ENCODE data around the gene RUNX2. TPM values are rescaled to one million over a fixed set of nuclear protein-coding genes. Genes with fewer than 3 reads are reported as not detected.

The RUNX2 gene
- total RNA-seq, 4 donors from 2014 or later: 0.26 to 6.2 (median 2.1) TPM

GRCh38 chr6:45438849-45439406, 110.8 kb downstream of the RUNX2 start:
- Histone ChIP-seq H3K27ac (no peak overlapping the region), H3K9me3 (no peaks in the 10 kb centered on the region), H3K27me3 (no peaks in the 10 kb centered on the region), H3K4me1 (no peaks in the 10 kb centered on the region), H3K36me3 (no peaks in the 10 kb centered on the region), H3K4me3 (no peak overlapping the region)
- DNase-seq: no peak
- intact Hi-C loops (cut with DNase I; ENCODE audit: low total_unique reads): no loop called here
- no peak for TF ChIP-seq POLR2A (IDR thresholded peaks at IDR 0.05)
- TF ChIP-seq, protein P1, sequence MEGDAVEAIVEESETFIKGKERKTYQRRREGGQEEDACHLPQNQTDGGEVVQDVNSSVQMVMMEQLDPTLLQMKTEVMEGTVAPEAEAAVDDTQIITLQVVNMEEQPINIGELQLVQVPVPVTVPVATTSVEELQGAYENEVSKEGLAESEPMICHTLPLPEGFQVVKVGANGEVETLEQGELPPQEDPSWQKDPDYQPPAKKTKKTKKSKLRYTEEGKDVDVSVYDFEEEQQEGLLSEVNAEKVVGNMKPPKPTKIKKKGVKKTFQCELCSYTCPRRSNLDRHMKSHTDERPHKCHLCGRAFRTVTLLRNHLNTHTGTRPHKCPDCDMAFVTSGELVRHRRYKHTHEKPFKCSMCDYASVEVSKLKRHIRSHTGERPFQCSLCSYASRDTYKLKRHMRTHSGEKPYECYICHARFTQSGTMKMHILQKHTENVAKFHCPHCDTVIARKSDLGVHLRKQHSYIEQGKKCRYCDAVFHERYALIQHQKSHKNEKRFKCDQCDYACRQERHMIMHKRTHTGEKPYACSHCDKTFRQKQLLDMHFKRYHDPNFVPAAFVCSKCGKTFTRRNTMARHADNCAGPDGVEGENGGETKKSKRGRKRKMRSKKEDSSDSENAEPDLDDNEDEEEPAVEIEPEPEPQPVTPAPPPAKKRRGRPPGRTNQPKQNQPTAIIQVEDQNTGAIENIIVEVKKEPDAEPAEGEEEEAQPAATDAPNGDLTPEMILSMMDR (IDR thresholded peaks at IDR 0.05): no peak

DNA sequence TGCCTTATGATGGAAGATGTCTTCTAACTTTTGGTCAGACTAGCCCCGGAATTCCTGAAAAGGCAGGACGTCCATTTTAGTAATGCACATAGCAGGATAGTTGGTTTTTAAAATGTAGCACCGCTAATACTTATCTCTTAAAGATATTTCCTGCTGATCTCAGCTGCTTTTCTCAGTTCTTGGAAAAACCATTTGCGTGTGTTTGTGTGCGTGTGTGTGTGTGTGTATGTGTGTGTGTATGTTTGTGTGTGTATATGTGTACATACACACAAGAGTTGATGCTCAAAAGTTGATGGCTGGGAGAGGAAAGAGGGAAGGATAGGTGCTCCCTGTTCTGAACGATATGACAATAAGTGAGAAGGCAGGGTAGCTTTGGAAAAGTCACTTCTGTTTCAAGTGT, 111.3 kb downstream of the RUNX2 start:
- no peaks in the 10 kb centered on the region for H3K9me3 ChIP-seq
- intact Hi-C loops (cut with DNase I; ENCODE audit: low total_unique reads): no loop called here
- H3K4me1 ChIP-seq: no peaks in the 10 kb centered on the region
- TF ChIP-seq POLR2A (IDR thresholded peaks at IDR 0.05): no peak
- TF ChIP-seq, protein P1 (IDR thresholded peaks at IDR 0.05): no peak
- DNase-seq: no peak
- H3K36me3 ChIP-seq: no peaks in the 10 kb centered on the region
- H3K27me3 ChIP-seq: no peaks in the 10 kb centered on the region
- H3K27ac ChIP-seq: no peak overlapping the region
- H3K4me3 ChIP-seq: no peak overlapping the region

DNA sequence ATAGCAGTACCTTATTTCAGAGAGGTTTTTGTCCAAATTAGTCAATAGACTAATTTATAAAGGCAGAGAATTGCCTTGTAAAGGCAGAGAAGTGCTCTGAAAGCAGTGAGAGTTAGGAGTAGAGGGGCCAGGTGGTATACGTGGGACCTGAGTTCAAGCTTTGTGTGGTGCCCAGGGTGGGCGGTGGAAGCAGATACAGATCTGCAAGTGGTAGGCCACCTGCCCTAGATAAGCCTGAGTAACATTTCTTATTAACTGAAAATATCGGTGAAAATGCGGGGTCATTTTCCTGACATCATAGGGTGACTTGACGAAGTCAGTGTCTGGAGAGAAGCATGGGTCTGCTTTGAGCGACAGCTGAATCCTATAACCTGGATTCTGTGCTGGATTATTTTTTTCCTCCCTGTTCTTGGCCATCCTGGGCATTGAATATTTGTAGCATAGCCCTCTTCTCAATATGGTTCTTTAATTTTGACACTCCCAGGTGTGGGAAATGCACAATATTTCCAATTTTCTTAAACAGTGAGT, 111.8 kb downstream of the RUNX2 start:
- Histone ChIP-seq H3K27me3 (no peaks in the 10 kb centered on the region), H3K9me3 (no peaks in the 10 kb centered on the region), H3K27ac (no peak overlapping the region), H3K4me1 (no peaks in the 10 kb centered on the region), H3K36me3 (no peaks in the 10 kb centered on the region), H3K4me3 (no peak overlapping the region)
- no peak for TF ChIP-seq POLR2A (IDR thresholded peaks at IDR 0.05)
- TF ChIP-seq, protein P1 (IDR thresholded peaks at IDR 0.05): no peak
- no peak for DNase-seq
- intact Hi-C loops (cut with DNase I; ENCODE audit: low total_unique reads): no loop called here

- DNase-seq: no peak
- intact Hi-C loops (cut with DNase I; ENCODE audit: low total_unique reads): no loop called here
- TF ChIP-seq, protein P1 (IDR thresholded peaks at IDR 0.05): no peak
- TF ChIP-seq POLR2A (IDR thresholded peaks at IDR 0.05): no peak
- Histone ChIP-seq H3K36me3 (no peaks in the 10 kb centered on the region), H3K9me3 (no peaks in the 10 kb centered on the region), H3K27ac (no peak overlapping the region), H3K4me3 (no peak overlapping the region), H3K4me1 (no peaks in the 10 kb centered on the region), H3K27me3 (no peaks in the 10 kb centered on the region)
Observed at GRCh38 chr6:45441851-45442453, 113.8 kb downstream of the RUNX2 start.

GRCh38 chr6:45442716-45443115, 114.6 kb downstream of the RUNX2 start:
- no peak for TF ChIP-seq POLR2A (IDR thresholded peaks at IDR 0.05)
- TF ChIP-seq, protein P1 (IDR thresholded peaks at IDR 0.05): no peak
- no peak for DNase-seq
- H3K9me3 ChIP-seq: no peaks in the 10 kb centered on the region
- H3K4me3 ChIP-seq: no peak overlapping the region
- H3K4me1 ChIP-seq: no peaks in the 10 kb centered on the region
- intact Hi-C loops (cut with DNase I; ENCODE audit: low total_unique reads): no loop called here
- no peak overlapping the region for H3K27ac ChIP-seq
- H3K27me3 ChIP-seq: no peaks in the 10 kb centered on the region
- H3K36me3 ChIP-seq: no peaks in the 10 kb centered on the region

Measured in uterus (tissue), 4 donors.